ENCODE data around the gene VSTM1. TPM values are rescaled to one million over a fixed set of nuclear protein-coding genes. Genes with fewer than 3 reads are reported as not detected.

Gene VSTM1
- total and polyA plus RNA-seq, 5 donors, result not detected

Other genes with a start within 250 kb of the VSTM1 start
- gene NLRP12, start 239.6 kb downstream of the VSTM1 start, total RNA-seq, result under 1 TPM; 0.20 to 0.71 (median 0.58) TPM
- 0.20 TPM for gene NLRP12, start 239.6 kb downstream of the VSTM1 start, polyA plus RNA-seq
- gene MYADM, start 196.0 kb downstream of the VSTM1 start, total RNA-seq, result 100 to 1,000 TPM in 2 of 4 donors, 10 to 100 TPM in 2; 83.0 to 303 (median 113) TPM
- 110 TPM for gene MYADM, start 196.0 kb downstream of the VSTM1 start, polyA plus RNA-seq
- not detected for gene PRKCG, start 181.7 kb downstream of the VSTM1 start, total RNA-seq
- gene PRKCG, start 181.7 kb downstream of the VSTM1 start, polyA plus RNA-seq, result 0.02 TPM
- gene CACNG7, start 154.6 kb downstream of the VSTM1 start, total RNA-seq, result not detected
- gene CACNG7, start 154.6 kb downstream of the VSTM1 start, polyA plus RNA-seq, result 0.05 TPM
- gene CACNG8, start 101.0 kb downstream of the VSTM1 start, total RNA-seq, result under 1 TPM; 0.06 to 0.31 (median 0.20) TPM
- 0.14 TPM for gene CACNG8, start 101.0 kb downstream of the VSTM1 start, polyA plus RNA-seq
- not detected for gene CACNG6, start 72.3 kb downstream of the VSTM1 start, total RNA-seq
- gene CACNG6, start 72.3 kb downstream of the VSTM1 start, polyA plus RNA-seq, result not detected
- not detected for gene TARM1, start 17.5 kb upstream of the VSTM1 start, total RNA-seq
- gene TARM1, start 17.5 kb upstream of the VSTM1 start, polyA plus RNA-seq, result not detected
- gene OSCAR, start 36.9 kb upstream of the VSTM1 start, total RNA-seq, result 1 to 10 TPM in 2 of 4 donors, under 1 TPM in 2; 0.72 to 1.5 (median 1.1) TPM
- 0.45 TPM for gene OSCAR, start 36.9 kb upstream of the VSTM1 start, polyA plus RNA-seq
- 100 to 1,000 TPM; 264 to 472 (median 385) TPM for gene NDUFA3, start 39.0 kb upstream of the VSTM1 start, total RNA-seq
- 714 TPM for gene NDUFA3, start 39.0 kb upstream of the VSTM1 start, polyA plus RNA-seq
- gene TFPT, start 51.8 kb upstream of the VSTM1 start, total RNA-seq, result 10 to 100 TPM; 15.8 to 17.4 (median 16.8) TPM
- 19.8 TPM for gene TFPT, start 51.8 kb upstream of the VSTM1 start, polyA plus RNA-seq
- gene PRPF31, start 51.9 kb upstream of the VSTM1 start, total RNA-seq, result 10 to 100 TPM; 41.9 to 52.1 (median 43.7) TPM
- 43.0 TPM for gene PRPF31, start 51.9 kb upstream of the VSTM1 start, polyA plus RNA-seq
- gene CNOT3, start 73.9 kb upstream of the VSTM1 start, total RNA-seq, result 10 to 100 TPM; 20.3 to 26.5 (median 23.3) TPM
- 18.2 TPM for gene CNOT3, start 73.9 kb upstream of the VSTM1 start, polyA plus RNA-seq
- 1 to 10 TPM; 5.3 to 7.6 (median 7.0) TPM for gene LENG1, start 95.8 kb upstream of the VSTM1 start, total RNA-seq
- gene LENG1, start 95.8 kb upstream of the VSTM1 start, polyA plus RNA-seq, result 11.0 TPM
- gene TMC4, start 109.3 kb upstream of the VSTM1 start, total RNA-seq, result 1 to 10 TPM; 1.0 to 3.8 (median 2.5) TPM
- 2.3 TPM for gene TMC4, start 109.3 kb upstream of the VSTM1 start, polyA plus RNA-seq
- gene MBOAT7, start 125.7 kb upstream of the VSTM1 start, total RNA-seq, result 10 to 100 TPM; 18.9 to 23.6 (median 21.4) TPM
- gene MBOAT7, start 125.7 kb upstream of the VSTM1 start, polyA plus RNA-seq, result 16.1 TPM
- 10 to 100 TPM; 17.6 to 22.1 (median 18.3) TPM for gene TSEN34, start 127.4 kb upstream of the VSTM1 start, total RNA-seq
- gene TSEN34, start 127.4 kb upstream of the VSTM1 start, polyA plus RNA-seq, result 20.9 TPM
- gene RPS9, start 137.0 kb upstream of the VSTM1 start, total RNA-seq, result 100 to 1,000 TPM; 704 to 879 (median 833) TPM
- 1,572 TPM for gene RPS9, start 137.0 kb upstream of the VSTM1 start, polyA plus RNA-seq
- gene LILRB3, start 159.1 kb upstream of the VSTM1 start, total RNA-seq, result 1 to 10 TPM; 2.5 to 5.7 (median 4.9) TPM
- 0.95 TPM for gene LILRB3, start 159.1 kb upstream of the VSTM1 start, polyA plus RNA-seq
- 1 to 10 TPM; 1.9 to 3.9 (median 2.5) TPM for gene LILRA6, start 178.9 kb upstream of the VSTM1 start, total RNA-seq
- gene LILRA6, start 178.9 kb upstream of the VSTM1 start, polyA plus RNA-seq, result 1.00 TPM
- gene LILRB5, start 193.4 kb upstream of the VSTM1 start, total RNA-seq, result 10 to 100 TPM; 10.1 to 18.6 (median 12.4) TPM
- gene LILRB5, start 193.4 kb upstream of the VSTM1 start, polyA plus RNA-seq, result 6.0 TPM
- 1 to 10 TPM; 2.8 to 5.0 (median 4.8) TPM for gene LILRB2, start 217.2 kb upstream of the VSTM1 start, total RNA-seq
- 1.9 TPM for gene LILRB2, start 217.2 kb upstream of the VSTM1 start, polyA plus RNA-seq
- gene LILRA5, start 249.3 kb upstream of the VSTM1 start, total RNA-seq, result 1 to 10 TPM; 1.7 to 2.7 (median 2.2) TPM
- gene LILRA5, start 249.3 kb upstream of the VSTM1 start, polyA plus RNA-seq, result 0.61 TPM